Hematopoietic multipotent progenitor cell treated with erythropoietin and hydrocortisone succinate and interleukin-3 and kit ligand, for 6 days (in vitro differentiated cells): Measurements from ENCODE around the gene PCDH1.

Experiments
- DNase-seq: peaks from one replicate; pipeline ENCODE4 v3.0.0-alpha.2; 2015

PCDH1 gene

GRCh38 chr5:141872496-141873356 lies 5.5 kb downstream of the PCDH1 start:
- no peak for DNase-seq

- DNase-seq: no peak
Measured at GRCh38 chr5:141871870-141872269, 6.3 kb downstream of the PCDH1 start.

GRCh38 chr5:141870871-141871270 lies 7.3 kb downstream of the PCDH1 start:
- DNase-seq: no peak

GRCh38 chr5:141870228-141870627 lies 8.0 kb downstream of the PCDH1 start:
- no peak for DNase-seq

GRCh38 chr5:141869514-141869913 lies 8.7 kb downstream of the PCDH1 start:
- no peak for DNase-seq

GRCh38 chr5:141869040-141869439 lies 9.2 kb downstream of the PCDH1 start:
- no peak for DNase-seq

- no peak for DNase-seq
Measured at GRCh38 chr5:141868541-141868940, 9.7 kb downstream of the PCDH1 start.

GRCh38 chr5:141867651-141868050 lies 10.6 kb downstream of the PCDH1 start:
- DNase-seq: no peak

- no peak for DNase-seq
Measured at GRCh38 chr5:141867139-141867538, 11.1 kb downstream of the PCDH1 start.

- no peak for DNase-seq
Measured at GRCh38 chr5:141866096-141866495, 12.1 kb downstream of the PCDH1 start.

GRCh38 chr5:141865406-141865805 lies 12.8 kb downstream of the PCDH1 start:
- no peak for DNase-seq

GRCh38 chr5:141864371-141865370 lies 13.5 kb downstream of the PCDH1 start:
- no peak for DNase-seq

- no peak for DNase-seq
Measured at GRCh38 chr5:141863569-141864178, 14.5 kb downstream of the PCDH1 start.

- no peak for DNase-seq
Measured at GRCh38 chr5:141862936-141863543, 15.2 kb downstream of the PCDH1 start.

- DNase-seq: no peak
Measured at GRCh38 chr5:141861194-141861593, 17.0 kb downstream of the PCDH1 start.

- DNase-seq: no peak
Measured at GRCh38 chr5:141858079-141858765, 20.0 kb downstream of the PCDH1 start.

- DNase-seq: no peak
Measured at GRCh38 chr5:141857226-141857625, 21.0 kb downstream of the PCDH1 start.

- DNase-seq: no peak
Measured at GRCh38 chr5:141856037-141856790, 22.0 kb downstream of the PCDH1 start.

- DNase-seq: no peak
Measured at GRCh38 chr5:141855265-141856036, 22.8 kb downstream of the PCDH1 start.

- DNase-seq: no peak
Measured at GRCh38 chr5:141853895-141854626, 24.1 kb downstream of the PCDH1 start.
